Stimulated activated CD4-positive, alpha-beta T cell treated with anti-CD3 and anti-CD28 coated beads, Interleukin-4, amount 100 ng/mL, for 4 hours (primary cell): ENCODE data around the gene TTLL4.
A peak's percentile ranks its signal among the peaks of the same experiment; 100 is the strongest.
"Not testable (repeated sequence)": the region's sequence is repeated elsewhere in the genome, so short reads cannot be mapped to it uniquely, and the experiment has no call there.

Experiments used
- DNase-seq, 2 experiments: peaks; one replicate each; pipeline ENCODE4 v3.0.0-alpha.2; 2020

The TTLL4 gene

GRCh38 chr2:218746470-218746795 lies 35.8 kb downstream of the TTLL4 start:
- DNase-seq: no peak

DNA sequence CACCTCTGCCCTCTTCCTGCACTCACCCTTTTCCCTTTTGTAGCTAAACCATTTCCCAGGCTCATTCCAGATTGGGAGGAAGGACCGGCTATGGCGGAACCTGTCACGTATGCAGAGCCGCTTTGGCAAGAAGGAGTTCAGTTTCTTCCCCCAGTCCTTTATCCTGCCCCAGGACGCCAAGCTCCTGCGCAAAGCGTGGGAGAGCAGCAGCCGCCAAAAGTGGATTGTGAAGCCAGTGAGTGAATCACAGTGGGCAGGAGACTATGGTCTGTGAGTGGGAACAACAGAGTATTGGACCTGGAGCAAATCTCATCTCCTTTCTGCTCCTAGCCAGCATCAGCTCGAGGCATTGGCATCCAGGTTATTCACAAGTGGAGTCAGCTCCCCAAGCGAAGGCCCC lies 36.3 kb downstream of the TTLL4 start:
- DNase-seq: no peak

- DNase-seq: no peak
These were observed 38.3 kb downstream of the TTLL4 start for GRCh38 chr2:218748741-218749441.

DNA sequence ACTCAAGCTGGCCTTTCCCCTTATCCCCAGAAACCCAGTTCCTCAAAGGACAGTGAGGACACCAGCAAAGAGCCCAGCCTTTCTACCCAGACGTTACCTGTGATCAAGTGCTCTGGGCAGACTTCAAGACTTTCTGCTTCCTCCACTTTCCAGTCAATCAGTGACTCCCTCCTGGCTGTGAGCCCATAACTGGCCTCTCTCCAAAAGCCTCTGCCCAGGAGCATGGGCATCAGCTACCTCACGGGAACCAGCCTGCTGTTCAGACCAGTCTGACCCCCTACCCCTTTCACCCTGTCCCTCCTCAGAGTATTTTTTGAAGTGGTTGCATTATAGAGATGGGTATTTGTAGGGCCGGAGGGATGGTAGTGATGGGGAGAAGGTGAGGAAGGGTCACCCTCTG lies 43.6 kb downstream of the TTLL4 start:
- DNase-seq: no peak

- no peak for DNase-seq
These were observed 44.1 kb downstream of the TTLL4 start for GRCh38 chr2:218754781-218755180.

- DNase-seq: no peak
These were observed 44.5 kb downstream of the TTLL4 start for GRCh38 chr2:218755198-218755566.

- DNase-seq: no peak
These were observed 45.2 kb downstream of the TTLL4 start for GRCh38 chr2:218755567-218756404.

DNA sequence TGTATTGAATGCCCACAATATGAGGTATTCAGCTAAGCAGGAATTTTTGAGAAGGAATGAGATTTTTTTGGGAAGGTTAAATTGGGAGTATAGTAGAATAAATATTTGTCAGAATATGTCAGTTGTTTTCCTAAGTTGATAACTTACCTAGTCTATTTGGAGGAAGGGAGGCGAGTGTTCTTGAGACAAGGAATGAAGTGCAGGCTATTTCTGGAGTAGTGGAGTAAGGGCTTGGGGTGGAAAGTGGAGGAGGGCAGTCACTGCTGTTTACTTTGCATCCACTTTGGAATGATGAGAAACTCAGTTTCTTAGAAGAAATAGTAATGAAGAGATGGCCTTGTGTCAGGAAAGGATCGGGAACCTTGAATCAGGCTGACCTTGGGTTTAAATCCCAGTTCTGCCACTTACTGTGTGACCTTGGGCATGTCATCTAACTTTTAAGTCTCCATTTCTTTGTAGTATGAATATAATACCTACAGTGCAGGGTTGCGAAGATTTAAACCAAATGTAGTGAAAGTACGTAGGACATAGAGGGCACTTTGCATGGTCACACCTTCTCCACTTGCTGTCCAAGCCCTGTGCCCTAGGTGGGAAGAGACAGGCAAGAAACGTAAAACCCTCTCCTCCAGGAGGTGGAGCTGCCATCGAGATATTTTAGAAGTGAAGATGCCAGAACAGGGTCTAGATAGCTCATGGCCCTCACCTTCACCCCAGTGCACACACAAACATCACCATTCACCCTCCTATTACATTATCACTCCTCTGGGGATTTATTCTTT lies 46.2 kb downstream of the TTLL4 start:
- DNase-seq: no peak

DNA sequence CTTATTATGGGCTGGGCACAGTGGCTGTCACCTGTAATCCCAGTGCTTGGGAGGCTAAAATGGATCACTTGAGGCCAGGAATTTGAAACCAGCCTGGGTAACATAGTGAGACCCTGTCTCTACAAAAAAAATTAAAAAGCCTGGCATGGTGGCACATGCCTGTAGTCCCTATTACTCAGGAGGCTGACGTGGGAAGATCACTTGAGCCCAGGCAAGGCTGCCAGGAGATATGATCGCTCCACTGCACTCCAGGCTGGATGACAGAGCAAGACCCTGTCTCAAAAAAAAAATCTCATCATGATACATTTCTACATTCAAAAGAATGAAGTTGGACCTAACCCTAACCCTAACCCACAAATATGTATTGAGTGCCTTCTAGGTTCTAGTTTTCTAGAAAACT lies 51.2 kb downstream of the TTLL4 start:
- DNase-seq: no peak

DNA sequence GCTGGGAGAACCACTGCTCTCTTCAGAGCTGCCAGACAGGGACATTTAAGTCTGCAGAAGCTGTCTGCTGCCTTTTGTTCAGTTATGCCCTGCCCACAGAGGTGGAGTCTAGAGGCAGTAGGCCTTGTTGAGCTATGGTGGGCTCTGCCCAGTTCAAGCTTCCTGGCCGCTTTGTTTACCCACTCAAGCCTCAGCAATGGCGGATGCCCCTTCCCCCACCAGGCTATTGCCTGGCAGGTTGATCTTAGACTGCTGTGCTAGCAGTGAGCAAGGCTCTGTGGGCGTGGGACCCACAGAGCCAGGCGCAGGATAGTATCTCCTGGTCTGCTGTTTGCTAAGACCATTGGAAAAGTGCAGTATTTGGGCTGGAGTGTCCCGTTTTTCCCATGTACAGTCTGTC lies 62.1 kb downstream of the TTLL4 start:
- DNase-seq: not testable (repeated sequence)

DNA sequence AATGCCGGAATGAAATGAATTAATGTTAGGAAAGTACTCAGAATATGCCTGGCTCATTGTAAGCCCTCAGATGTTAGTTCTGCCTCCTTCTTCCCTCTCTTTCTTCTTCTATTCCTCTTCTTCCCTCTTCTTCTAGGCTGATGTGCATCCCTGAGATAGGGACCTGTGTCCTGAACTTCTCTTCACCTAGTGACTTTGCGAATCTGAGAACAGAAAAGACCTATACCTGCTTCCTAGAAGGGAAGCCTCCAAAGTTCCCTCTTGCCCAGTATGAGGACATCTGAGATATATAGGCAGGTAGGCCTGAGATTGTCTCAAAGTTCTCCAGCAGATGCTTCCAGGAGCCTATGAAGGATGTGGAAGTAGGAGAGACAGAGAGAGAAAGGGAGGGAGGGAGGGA lies 63.2 kb downstream of the TTLL4 start:
- no peak for DNase-seq

GRCh38 chr2:218776488-218776887 lies 65.9 kb downstream of the TTLL4 start:
- no peak for DNase-seq

DNA sequence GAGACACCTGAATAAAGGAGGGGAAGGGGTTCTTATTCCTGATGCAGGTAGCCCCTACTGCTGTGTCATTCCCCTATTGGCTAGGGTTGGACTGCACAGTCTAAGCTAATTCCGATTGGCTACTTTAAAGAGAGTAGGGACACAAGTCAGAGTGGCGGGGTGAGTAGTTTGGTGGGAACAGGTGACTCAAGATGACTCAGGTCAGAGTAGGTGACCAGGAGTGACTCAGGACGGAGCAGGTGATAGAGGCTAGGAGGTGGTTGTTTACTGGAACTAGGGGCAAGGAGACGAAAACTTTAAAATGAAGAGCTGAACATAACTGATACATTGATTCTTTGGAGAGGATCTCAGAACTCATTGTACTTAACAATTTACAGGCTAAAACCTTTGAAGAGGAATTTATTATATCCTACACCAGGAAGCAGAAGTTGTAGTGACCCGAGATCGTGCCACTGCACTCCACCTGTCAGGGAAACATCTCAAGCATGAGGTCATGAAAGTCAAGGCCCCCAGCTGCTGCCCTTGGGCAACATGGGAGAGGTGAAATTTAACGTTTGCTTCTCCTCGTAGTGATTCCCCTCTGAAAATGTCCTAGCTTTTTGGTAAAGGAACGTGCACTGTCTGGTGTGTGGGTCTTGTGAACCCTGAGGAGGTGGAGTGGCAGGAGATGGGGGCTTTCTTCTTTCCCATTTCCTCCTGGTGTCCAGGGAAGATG lies 66.8 kb downstream of the TTLL4 start:
- DNase-seq: no peak

- DNase-seq: no peak
These were observed 69.4 kb downstream of the TTLL4 start for GRCh38 chr2:218780046-218780445.

DNA sequence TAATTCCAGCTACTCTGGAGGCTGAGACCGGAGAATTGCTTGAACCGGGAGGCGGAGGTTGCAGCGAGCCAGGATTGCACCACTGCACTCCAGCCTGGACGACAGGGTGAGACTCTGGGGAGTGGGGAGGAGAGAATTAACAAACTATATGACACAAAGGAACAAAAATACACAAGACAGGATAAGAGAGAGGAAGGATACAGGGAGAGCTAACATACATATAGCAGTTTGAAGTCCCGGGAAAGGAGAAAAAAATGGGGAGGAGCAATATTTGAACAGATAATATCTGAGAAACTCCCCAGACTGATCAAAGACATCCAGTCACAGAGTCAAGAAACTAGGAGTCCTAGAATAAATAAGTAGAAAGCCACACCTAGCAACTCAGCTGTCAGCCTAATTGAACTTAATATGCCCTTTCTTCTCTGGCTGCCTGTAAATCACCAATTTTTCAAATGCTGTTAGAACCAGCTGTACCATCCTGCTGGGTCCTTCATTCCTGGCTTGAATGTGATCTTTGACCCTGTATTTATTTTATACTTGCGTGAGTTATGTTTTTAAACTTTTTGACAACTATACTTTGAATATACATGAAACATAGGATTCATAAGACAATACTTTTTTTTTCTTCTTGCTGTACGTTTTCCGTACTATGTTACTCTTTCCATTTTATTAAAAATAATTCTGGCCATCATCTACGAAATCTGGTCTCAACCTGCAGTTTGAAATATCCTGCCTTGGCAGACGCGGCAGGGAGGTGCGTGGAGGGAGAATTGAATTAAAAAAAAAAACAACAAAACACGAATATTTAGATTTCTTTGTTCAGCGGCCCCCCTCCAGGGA lies 70.4 kb downstream of the TTLL4 start:
- DNase-seq: no peak

- DNase-seq: peak in 1 of 2 experiments; percentile 2
These were observed 71.3 kb downstream of the TTLL4 start, which contains the start of gene CYP27A1 for GRCh38 chr2:218781691-218782527. CYP27A1 (plus strand) TSS chr2:218782147; CDS start chr2:218782183, 36 bp downstream.

- DNase-seq: no peak
These were observed 71.9 kb downstream of the TTLL4 start for GRCh38 chr2:218782528-218782844.

DNA sequence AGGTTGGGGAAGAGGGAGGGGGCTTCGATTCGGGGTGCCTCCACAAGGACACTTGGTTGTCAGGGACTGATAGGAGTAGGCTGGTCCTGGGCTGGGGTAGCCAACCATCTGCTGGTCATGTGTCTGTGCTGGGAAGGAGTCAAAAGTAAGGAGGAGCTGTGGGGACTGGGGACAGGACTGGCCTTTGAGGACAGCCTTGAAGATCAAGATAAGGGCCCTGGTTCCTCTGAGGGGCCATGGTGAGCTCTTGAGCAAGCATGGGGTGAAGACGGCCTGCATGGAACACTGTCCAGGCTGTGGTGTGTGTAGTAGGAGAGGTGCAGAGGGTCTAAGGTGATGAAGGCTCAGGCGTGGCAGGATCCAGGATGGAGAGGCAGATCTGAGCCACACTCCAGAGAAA lies 73.1 kb downstream of the TTLL4 start:
- no peak for DNase-seq

DNA sequence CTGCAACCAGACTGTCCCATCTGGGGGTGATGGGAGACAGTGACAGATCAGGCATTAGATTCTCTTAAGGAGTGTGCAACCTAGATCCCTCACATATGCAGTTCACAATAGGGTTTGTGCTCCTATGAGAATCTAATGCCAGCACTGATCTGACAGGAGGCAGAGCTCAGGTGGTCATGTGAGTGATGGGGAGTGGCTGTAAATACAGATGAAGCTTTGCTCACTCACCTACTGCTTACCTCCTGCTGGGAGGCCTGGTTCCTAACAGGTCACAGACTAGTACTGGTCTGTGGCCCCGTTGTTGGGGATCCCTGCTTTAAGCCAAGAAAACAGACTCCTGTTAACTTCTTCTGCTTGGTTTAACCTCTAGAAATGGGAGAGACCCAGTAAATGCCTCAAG lies 74.5 kb downstream of the TTLL4 start:
- no peak for DNase-seq

DNA sequence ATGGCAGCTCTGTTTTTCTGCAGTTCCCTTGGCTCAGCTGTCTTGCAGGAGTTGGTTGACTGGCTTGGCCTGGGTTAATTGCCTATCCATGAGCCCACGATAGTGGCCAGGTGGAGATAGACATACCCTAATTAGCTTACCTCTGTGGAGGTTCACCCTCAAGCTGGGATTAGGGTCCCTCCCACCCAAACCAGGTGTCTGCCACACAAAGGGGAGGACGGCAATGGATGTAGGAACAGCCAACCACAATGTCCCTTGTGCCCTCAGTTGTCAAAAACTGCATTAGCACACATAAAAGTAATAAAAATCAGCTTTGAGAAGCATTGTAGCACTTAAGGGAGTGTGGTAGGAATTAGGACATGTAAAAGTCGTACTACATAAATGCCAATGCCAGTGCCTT lies 75.5 kb downstream of the TTLL4 start:
- no peak for DNase-seq

GRCh38 chr2:218788529-218789255 lies 78.1 kb downstream of the TTLL4 start:
- no peak for DNase-seq
